ENCODE measurements around the gene TRAF3.
A peak's percentile ranks its signal among the peaks of the same experiment; 100 is the strongest.

The TRAF3 gene

DNA sequence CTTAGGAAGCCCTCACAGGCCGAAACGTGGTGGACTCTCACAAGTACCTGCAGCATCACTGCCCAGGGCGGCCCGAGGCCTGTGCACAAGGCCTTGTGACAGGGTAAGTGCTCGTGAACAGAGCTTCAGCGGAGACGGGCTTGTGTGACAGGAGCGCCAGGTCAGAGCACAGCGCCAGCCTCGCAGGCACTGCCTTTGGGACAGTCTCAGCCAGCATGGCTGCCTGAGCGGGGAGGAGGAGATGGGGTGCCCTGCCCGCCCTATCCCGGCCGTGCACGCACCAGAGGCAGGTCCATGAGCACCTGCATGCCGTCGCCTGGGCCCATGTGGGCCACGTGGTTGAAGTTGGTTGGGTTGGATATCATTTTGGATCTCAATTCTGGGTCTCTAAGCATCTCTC, 162.1 kb downstream of the TRAF3 start:
- no peak for DNase-seq (ENCODE audit: low read depth)

DNA sequence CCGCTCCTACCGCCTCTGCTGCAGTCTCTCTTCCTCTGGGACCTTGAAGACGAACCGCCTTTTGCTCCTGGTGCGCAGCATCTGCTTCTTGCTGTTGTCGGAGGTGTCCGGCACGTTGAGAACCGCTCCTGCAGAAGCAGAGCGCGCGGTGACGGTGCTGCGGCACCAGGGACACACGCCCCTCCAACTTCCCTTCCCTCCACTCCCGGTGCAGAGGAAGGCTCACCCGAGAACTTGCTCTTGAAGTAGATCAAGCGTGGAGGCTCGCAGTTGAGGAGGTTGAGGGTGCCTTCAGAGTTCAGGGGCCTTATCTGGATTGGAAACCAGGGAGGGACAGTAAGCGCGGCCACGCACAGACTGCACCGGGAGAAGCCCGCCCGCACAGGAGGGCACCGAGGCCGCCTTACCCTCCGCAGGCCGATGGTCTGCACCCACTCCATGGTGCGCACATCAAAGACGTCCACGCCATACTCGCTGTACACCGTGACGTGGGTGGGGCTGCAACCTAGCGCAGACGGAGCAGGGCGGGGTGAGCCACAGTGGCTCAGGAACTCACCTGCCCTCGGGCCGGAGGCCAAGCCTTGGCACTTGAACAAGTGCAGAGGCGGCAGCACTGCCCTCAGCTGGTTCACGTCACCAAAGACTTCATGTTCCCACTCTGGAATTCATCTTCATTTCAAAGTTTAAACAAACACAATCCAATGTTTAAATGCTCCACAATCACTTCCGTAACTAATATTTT, 162.7 kb downstream of the TRAF3 start:
- no peak for DNase-seq (ENCODE audit: low read depth)

DNA sequence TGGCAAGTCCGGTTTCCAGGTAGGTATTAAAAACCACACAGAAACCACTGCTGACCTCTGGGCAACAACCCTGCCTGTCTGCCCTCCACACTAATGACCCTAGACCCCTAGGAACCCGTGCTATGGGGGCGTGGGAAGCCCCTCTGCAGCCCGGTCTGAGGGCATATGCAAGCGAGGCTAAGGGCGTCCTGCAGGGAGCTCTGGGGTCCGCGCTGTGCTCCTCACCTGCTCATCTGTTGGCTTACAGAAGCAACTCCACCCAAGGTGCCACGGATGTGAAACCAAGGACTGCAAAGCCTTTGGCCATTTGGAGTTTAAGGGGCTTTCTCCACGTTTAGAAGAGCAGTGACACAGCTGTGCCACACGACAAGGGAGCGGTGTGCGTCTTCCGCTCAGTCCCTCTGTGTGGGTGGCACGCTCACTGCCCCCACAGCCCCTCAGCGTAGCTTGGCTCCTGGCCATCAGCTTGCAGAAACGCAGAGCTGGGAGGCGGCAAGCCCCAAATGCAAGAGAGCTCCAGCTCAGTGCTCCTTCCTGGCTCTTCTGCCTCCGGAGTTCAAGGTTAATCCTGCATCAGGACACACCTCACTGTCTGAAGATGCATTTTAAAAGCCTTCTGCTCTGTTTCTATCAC, 163.6 kb downstream of the TRAF3 start:
- DNase-seq (ENCODE audit: low read depth) = no peak

DNA sequence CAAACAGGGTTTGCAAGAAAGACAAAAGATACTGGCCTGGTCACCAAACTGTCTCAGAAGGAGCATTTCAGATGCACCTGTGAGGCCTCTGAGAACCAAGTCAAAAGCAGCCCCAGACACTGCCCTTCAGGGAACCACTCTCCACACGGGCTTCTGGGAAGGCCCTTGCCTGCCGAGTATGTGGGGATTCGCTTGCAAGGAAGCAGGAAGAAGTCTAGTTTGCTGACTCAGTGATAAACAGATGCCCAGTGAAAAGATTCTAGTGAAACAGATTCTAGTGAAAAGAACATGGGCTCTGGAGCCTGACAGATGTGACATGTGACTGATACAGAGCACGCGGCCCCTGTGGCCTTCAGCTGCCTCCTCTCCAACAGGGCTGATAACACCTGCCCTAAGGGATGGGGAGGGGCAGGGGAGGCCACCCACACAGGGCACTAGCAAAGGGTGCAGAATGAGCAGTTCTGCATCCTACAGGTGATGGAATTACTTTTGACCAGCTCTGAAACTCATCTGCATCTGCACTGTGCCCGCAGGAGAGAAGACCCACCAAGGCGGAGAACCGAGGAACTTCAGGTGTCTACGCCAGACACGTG, 164.3 kb downstream of the TRAF3 start:
- DNase-seq (ENCODE audit: low read depth) = no peak

DNA sequence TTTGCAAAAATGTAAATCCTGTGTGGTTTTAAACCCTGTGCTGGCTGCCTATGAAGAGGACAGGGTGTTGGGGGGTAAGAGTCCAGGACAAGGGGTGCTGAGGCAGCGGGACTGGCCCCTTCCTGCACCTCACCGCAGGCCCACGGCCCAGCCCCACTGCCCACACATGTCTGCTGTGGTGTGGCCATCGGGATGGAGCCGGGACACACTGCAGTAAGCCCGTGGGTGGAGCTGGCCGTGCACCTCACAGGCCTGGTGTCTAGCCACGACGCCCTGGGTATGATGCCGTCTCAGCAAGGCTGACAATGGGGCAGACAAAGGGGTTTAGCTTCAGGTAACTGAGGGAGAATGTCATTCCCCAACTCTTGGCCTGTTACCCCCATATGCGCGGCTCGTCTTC, 164.8 kb downstream of the TRAF3 start:
- DNase-seq (ENCODE audit: low read depth) = no peak

DNA sequence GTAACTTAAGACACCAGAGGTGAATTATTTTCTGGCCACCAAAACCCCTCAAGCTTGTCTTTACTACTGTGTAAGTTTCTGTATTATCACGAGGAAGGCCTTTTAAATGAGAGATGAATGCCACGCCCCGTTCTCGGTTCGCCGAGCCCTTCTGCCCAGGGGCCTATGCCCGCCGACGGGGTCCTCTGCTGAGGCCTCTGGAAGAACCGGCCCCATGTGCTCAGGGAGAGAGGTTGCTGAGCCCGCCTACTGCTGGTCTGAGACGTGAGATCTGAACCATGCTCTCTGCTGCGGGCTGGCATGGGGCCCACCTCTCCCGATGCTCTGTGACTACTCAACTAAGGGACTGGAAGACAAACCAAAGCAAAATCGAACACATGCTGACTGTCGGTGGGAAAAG, 166.2 kb downstream of the TRAF3 start:
- DNase-seq (ENCODE audit: low read depth) = no peak

DNA sequence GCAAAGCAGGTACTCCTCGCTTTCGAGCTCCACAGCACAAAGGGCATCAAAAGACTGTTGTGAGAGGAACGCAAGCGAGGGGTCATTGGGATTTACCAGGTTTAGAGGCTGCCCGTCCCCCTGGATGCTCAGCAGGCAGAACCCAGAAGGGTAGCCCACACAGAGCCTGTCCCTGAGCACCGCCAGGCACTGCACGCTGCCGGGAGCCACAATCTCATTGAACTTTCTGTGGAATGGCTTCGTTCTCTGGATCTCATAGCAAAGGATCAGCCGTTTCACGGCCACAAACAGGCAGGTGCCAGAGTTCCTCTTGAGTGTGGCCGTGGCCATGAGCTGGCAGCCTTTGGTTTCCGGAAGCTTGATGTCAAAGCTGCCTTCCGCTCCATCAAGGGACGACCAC, 166.7 kb downstream of the TRAF3 start:
- DNase-seq (ENCODE audit: low read depth) = no peak

DNA sequence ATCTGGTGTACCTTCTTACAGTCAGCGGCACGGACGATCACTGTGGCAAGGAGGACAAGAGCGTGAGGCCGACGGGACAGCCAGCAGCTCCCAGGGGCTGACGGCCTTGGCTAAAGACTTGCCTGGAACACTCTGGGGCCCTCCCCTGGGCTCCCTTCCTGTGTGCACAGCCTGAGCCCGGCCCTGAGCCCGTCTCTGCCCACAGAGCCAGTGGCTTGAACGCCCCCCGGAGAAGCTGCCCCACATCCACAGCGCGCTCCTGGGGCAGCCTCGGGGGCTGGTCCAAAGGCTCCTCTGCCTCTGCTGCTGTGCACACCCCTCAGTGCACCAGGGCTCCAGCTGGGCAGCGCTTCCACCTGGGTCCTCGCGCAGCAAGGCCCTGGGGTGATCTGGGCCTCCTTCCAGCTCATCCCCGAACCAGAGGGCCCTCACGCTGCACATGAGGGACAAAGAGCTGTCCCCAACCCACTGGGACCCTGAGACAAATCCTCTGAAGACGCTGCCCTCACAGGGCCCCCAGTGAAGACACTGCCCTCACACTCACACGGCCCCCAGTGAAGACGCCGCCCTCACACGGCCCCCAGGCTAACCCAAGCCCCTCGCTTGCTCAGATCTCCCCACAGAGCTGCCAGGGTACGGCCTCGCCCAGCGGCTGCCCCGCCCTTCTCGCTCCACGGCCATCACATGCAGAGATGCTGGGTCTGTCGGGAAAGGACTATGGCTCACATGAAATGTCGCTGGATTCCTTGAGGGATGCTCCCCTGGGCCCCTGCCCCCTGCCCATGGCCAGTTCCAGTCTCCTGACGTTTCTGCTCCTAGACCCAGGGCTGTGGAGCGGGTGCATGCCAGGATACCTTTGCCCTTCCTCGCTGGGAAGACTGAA, 167.4 kb downstream of the TRAF3 start:
- no peak for DNase-seq (ENCODE audit: low read depth)

DNA sequence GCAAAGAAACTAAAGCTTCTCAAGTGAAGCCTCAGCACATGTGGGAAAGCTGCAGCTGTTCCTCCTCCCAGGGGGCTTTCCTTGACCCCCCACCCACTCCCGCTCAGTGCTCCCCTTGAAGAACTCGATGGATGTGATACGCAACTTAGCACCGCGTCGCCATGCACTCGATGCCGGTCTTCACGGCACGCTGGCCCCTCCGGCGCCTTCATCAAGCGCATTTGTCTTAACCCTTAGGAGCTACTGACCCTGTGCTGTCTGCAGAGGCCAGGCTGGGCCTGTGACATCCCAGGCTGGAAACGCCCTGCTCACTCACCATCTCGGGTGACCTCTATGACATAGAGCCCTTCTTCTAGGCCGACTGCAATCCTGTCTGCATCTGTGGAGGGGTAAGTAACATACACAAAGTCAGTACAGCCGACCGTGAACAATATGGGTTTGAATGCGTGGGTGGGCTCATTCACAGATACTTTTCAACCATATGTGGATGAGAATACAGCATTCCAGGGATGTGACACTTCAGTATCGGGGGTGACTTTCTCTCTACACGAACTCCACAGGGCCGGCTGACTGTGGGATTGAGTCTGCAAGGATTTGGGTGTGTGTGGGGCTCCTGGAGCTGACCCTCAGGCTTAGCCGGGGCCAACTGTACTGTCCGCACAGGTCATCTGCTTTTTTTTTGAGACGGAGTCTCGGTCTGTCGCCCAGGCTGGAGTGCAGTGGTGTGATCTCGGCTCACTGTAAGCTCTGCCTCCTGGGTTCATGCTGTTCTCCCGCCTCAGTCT, 168.3 kb downstream of the TRAF3 start:
- no peak for DNase-seq (ENCODE audit: low read depth)

DNA sequence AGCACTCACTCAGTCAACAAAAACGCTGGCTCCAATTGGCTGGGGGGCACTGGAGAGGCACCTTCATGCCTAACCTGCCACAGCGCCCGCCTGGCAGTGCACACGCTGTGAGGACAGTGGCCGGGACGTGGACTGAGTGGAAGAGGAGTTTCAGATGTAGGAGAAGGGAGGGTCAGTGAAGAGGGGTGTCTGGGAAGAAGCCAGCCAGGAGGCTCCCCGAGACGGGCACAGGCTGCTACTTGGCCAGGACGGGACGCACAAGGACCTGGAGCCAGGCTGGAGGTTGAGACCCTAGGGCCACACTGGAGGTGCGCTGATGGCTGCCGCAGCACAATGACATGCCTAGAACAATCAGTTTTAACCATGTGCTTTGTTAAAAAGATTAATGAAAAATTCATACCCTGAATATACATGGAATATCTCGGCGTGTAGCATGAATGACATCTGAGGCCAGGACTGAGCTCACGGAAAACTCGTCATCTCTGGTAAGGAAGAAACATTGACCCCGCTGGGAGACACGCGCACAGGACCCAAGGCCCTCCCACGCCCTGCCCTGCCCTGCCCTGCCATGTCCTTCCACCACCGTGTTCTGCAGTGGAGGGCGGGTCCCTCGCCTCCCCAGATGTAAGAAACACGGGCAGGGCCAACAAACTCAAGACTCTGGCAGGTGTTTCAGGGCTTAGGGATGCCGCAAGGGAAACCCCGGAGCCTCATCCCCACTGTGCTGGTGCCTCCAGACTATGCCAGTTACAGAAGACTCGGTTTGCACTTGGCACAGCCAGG, 170.3 kb downstream of the TRAF3 start:
- no peak for DNase-seq (ENCODE audit: low read depth)

DNA sequence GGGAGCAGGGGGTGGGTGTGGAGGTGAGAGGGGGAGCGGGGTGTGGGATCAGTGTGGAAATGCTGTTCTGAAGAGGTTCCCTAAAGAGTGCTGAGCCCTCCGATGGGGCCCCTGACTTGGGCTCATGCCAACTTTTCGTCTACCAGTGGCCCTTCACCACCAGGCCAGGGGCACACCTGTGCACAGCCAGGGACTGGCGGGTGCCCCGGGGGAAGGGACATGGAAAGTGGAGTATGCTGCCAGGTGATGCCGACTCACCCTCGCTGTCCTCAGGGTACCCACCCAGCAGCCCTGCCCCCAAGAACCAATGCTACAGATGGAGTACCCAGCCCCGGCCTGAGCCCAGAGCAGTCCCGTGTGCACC, 171.4 kb downstream of the TRAF3 start:
- no peak for DNase-seq (ENCODE audit: low read depth)

DNA sequence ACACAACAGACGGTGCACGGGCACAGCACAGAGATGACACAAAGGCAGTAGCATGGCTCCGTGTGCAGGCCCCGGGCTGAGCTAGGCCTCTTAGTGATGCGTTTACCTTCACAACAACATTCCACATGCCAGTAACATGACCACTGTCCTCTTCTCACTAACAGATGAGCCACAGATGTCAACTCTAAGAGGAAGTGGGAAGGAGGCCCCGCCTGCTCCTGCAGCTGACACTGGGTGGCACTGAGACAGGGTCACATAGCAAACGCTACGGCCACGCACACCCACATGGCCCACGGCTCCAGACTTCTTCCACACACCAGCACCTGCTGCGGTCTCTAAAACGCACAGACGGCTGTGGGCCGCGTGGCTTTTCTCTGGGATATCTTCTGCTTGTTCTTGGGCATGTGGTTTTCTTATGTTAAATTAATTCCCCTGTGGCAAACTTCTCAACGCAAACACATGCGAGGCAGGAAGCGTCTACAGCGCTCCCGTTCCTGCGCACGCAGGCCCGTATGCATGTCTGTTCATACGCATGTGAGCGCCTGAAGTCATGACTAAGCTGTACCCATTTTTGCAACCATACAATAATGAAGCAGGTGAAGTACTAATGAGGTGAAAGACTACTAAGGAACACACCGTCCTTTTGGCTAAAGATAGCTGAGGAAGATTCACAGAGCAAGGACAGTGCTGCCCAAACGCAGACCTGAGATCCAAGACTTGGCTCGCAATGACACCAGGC, 172.0 kb downstream of the TRAF3 start:
- peak; percentile 20 for DNase-seq (ENCODE audit: low read depth)

DNA sequence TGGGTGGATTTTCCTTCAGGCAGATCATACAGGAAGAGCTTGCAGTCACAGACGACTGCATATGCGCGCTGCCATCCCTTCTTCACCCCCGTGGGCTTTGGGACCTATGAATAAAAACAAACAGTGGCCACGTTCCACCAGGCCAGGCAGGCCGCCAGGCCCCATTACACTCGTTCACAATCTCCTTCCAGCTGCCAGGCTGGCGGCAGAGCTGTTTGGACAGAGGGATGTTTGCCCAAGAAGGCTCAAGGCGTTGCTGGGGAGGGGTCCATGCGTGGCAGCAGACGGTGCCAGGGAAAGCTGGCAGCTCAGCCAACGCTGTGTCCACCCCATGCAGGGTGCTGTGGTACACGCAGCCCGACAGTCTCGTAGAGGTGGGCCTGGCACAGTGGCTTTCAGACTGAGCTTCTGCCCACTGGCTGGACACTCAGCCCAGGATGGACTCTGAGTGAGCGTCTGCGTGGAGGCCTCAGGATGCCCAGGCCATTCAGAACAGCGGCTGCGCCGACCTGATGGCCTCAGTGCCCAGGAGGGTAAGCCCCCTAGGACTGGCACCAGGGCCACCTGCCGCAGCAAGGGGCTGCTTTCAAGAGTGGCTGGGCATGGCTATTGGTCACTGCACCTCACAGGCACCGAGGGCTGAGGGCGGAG, 172.7 kb downstream of the TRAF3 start:
- no peak for DNase-seq (ENCODE audit: low read depth)

DNA sequence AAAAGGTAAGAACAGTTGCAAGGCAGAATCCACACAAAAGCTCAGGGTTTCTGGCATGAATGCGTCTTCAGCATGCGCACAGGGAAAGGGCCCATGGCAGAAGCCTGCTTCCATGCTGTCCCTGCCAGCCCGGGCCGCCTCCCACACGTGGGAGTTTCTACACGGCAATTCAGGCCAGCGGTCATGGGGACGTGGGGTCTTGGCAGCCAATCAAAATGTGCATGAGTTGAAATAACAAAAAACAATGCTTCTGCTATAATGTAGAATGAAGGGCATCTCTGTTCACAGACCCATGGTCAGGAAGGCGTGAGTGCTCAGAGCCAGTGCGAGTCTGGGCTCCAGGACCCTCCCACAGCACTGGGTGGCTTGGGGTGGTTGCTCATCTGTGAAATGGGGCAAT, 173.8 kb downstream of the TRAF3 start:
- no peak for DNase-seq (ENCODE audit: low read depth)

DNA sequence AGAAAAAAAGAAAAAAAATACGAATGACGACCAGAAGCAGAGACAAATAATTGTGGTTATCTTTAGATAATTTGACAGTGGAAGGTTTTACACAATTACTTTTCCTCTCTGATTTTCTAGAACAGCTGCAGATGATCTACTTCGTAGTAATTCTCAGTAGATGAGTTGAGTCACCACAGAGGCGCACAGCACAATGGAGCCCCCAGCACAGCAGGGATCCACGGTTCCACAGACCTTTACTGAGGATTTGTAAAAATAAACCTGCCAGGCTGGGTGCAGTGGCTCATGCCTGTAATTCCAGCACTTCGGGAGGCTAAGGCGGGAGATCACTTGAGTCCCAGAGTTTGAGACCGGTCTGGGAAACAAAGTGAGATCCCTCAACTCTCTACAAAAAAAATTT, 174.6 kb downstream of the TRAF3 start:
- no peak for DNase-seq (ENCODE audit: low read depth)

DNA sequence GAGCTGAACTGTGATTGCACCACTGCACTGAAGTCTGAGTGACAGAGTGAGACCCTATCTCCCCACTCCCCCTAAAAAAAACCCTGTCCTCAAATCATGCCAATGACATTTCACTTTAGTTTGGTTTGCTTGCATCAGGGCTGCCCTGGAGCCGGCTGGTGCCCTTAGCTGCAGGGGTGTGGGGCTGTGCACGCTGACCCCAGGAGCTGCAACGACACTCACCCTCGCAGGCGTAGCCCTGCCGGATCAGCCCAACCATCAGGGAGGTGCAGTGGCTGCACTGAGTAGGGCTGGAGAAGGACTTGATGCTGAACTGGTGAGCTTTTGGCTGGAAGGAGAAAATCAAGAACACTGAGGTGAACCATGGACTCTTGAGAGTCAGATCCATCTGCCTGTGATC, 175.0 kb downstream of the TRAF3 start:
- no peak for DNase-seq (ENCODE audit: low read depth)

DNA sequence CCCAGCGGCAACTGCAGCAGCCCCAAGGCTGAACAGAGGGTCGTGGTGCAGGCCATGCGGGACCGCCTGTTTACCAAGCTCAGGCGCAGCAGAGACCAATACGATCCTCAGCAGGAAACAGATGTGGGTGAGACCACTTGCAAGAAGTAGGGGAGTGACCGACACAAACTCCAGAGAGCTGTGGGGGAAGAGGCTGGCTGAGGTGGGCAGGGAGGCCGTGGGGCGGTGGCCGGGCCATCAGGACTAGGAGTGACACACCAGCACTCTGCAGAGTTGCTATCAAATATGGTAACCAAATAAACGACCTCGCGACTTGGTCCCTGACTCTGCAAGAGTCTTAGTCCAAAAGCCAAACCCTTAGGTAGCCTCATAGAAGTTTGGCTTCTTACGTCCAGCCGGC, 175.9 kb downstream of the TRAF3 start:
- DNase-seq (ENCODE audit: low read depth) = no peak

DNA sequence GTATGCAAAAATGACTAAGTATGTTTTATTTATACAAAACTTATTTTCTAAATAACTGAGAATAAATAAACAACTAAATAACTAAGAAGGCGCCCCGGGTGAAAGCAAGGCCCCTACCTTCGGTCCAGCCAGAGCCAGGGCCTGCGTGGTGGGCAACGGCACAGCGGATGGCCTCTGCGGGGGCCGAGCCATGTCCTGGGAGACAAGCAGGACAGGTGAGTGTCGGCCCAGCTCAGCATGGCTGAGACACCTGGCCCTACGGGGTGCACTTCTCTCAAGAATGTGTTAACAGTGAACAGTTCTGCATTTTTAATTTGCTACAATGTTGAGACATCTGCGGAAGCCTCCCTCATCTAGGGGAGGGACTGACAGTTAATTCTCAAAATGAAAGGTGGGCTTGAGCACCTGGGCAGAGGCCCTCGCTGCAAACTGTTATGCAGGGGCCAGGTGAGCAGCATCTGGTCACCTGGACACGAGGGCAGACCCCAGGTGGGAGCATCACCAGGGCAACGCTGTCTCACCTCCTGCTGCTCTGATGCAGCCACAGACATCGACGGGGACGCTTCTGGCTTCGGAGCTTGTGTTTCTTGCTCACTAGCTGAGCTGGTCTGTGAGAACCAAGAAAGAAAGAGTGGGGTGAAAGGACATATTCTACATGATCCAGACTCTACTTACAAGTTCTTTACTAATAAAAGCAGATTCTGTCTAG, 177.0 kb downstream of the TRAF3 start:
- DNase-seq (ENCODE audit: low read depth) = no peak
